GM12892 (cell line): ENCODE measurements around the gene UCK1.

Source experiments
- POLR2A ChIP-seq: IDR thresholded peaks from 2 replicates; pipeline ENCODE4 v1.6.1; 2011; ENCODE audit warnings: low read depth, low read length, control low read depth
- POLR2AphosphoS5 ChIP-seq: IDR thresholded peaks from 2 replicates; pipeline ENCODE4 v1.6.1; 2011; ENCODE audit warnings: low read depth, low read length, control low read depth
- TAF1 ChIP-seq: IDR thresholded peaks from 2 replicates; pipeline ENCODE4 v1.6.1; 2011; ENCODE audit warnings: low read depth, mild to moderate bottlenecking, control low read depth, low read length, borderline replicate concordance

GRCh38 chr9:131554843-131555351 is 23.8 kb upstream of the UCK1 start:
- TF ChIP-seq POLR2A (no peak), TAF1 (no peak), POLR2AphosphoS5 (no peak)
